ENCODE results near the gene GGCX. TPM values are rescaled to one million over a fixed set of nuclear protein-coding genes. Genes with fewer than 3 reads are reported as not detected.

The GGCX gene
- total RNA-seq, 1 donor from 2014 or later = 27.9 TPM

DNA sequence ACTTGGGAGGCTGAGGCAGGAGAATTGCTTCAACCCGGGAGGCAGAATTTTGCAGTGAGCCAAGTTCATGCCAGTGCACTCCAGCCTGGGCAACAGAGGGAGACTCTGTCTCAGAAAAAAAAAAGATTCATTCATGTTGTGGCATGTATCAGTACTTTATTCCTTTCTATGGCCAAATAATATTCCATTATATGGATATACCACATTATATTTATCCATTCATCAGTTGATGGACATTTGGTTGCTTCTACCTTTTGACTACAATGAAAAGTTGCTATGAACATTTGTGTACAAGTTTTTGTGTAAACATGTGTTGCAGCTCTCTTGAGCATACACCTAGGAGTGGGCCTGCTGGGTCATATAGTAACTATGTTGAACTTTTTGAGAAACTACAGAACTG lies 31.5 kb downstream of the GGCX start:
- H3K36me3 ChIP-seq (ENCODE audit: control insufficient read depth, insufficient read depth, low read length) = no peaks in the 10 kb centered on the region
- no peak overlapping the region for H3K4me3 ChIP-seq (ENCODE audit: low read depth, low read length)
- TF ChIP-seq, protein P1, sequence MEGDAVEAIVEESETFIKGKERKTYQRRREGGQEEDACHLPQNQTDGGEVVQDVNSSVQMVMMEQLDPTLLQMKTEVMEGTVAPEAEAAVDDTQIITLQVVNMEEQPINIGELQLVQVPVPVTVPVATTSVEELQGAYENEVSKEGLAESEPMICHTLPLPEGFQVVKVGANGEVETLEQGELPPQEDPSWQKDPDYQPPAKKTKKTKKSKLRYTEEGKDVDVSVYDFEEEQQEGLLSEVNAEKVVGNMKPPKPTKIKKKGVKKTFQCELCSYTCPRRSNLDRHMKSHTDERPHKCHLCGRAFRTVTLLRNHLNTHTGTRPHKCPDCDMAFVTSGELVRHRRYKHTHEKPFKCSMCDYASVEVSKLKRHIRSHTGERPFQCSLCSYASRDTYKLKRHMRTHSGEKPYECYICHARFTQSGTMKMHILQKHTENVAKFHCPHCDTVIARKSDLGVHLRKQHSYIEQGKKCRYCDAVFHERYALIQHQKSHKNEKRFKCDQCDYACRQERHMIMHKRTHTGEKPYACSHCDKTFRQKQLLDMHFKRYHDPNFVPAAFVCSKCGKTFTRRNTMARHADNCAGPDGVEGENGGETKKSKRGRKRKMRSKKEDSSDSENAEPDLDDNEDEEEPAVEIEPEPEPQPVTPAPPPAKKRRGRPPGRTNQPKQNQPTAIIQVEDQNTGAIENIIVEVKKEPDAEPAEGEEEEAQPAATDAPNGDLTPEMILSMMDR (IDR thresholded peaks at IDR 0.05; ENCODE audit: insufficient read depth, low read length, severe bottlenecking) = no peak
- no peak for FAIRE-seq
- H3K27me3 ChIP-seq (ENCODE audit: control insufficient read depth, insufficient read depth, low read length) = no peaks in the 10 kb centered on the region
- DNase-seq (ENCODE audit: low read depth) = no peak

DNA sequence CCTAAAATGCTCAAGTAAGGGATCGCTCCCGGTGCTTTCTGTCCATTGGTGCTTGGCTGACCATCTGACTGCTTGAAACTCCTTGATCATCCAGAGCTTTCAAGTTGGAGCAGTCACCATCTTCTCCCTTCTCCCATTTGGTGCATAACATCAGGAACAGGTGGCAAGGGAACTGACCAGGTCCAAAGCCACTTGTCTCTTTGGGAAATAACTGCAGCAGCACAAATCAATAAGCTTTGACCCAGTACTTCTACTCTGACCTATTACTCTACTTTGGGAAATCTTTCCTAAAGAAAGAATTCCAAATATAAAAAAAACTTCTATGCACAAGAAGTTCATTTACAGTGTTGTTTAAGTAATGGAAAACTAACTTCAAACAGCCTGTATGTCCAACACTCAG lies 32.9 kb downstream of the GGCX start:
- Histone ChIP-seq H3K4me3 (ENCODE audit: low read depth, low read length) (no peak overlapping the region), H3K36me3 (ENCODE audit: control insufficient read depth, insufficient read depth, low read length) (no peaks in the 10 kb centered on the region), H3K27me3 (ENCODE audit: control insufficient read depth, insufficient read depth, low read length) (no peaks in the 10 kb centered on the region)
- TF ChIP-seq, protein P1 (IDR thresholded peaks at IDR 0.05; ENCODE audit: insufficient read depth, low read length, severe bottlenecking) = no peak
- FAIRE-seq (no peak), DNase-seq (ENCODE audit: low read depth) (no peak)

DNA sequence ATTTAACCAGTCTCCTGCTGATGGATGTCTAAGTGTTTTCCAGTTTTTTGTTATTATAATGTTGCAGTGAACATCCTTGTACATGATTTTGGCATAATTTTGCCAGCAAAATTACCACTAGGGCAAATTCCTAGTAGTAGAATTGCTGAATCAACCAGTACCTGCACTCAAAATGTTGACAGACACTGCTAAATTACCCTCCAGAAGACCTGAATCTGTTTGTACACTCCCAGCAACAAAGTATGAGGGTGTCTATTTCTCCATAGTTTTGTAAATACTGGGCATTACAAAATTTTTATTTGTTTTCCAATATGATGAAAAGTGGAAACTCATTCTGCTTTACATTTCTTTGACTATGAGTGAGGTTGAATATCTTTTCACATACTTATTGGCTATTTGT lies 33.5 kb downstream of the GGCX start:
- FAIRE-seq (no peak), DNase-seq (ENCODE audit: low read depth) (no peak)
- Histone ChIP-seq H3K27me3 (ENCODE audit: control insufficient read depth, insufficient read depth, low read length) (no peaks in the 10 kb centered on the region), H3K36me3 (ENCODE audit: control insufficient read depth, insufficient read depth, low read length) (no peaks in the 10 kb centered on the region), H3K4me3 (ENCODE audit: low read depth, low read length) (no peak overlapping the region)
- TF ChIP-seq, protein P1 (IDR thresholded peaks at IDR 0.05; ENCODE audit: insufficient read depth, low read length, severe bottlenecking) = no peak

DNA sequence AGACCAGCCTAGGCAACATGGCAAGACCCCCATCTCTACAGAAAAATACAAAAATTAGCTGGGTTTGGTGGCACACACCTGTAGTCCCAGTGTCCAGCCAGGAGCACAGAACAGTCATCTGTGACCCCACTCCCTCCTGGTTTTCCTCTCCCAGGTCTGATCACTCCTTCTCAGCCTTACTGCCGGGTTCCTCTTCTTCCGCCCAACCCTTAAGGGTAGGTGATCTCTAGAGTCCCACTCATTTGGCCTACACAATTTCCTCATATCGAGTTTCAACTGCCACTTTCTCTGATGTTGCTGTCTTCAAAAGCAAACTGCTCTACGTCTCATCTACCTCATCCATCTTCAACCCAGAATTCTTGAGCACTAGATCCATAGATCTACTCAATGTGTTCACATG lies 35.7 kb downstream of the GGCX start:
- no peaks in the 10 kb centered on the region for H3K36me3 ChIP-seq (ENCODE audit: control insufficient read depth, insufficient read depth, low read length)
- no peak for FAIRE-seq
- no peak for DNase-seq (ENCODE audit: low read depth)
- TF ChIP-seq, protein P1 (IDR thresholded peaks at IDR 0.05; ENCODE audit: insufficient read depth, low read length, severe bottlenecking) = no peak
- no peak overlapping the region for H3K4me3 ChIP-seq (ENCODE audit: low read depth, low read length)
- no peaks in the 10 kb centered on the region for H3K27me3 ChIP-seq (ENCODE audit: control insufficient read depth, insufficient read depth, low read length)

DNA sequence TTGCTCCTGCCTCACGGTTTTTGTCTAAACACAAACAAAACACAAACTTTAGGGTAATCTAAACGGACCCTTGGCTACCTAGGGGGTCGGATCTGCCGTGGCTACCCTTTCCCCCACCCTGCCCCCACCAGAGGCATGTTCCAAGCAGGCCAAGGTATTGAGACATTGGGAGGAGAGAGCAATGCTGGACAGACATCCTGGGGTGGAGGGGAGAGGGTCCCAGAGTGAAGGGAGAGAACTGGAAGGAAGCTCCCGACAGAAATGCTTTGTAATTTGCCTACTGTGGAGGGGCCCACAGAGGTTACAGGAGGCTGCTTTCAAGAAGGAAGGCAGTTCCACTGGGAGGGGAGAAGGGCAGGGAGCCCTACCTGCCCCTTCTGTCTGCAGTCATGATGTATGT lies 36.3 kb downstream of the GGCX start:
- DNase-seq (ENCODE audit: low read depth) (no peak), FAIRE-seq (no peak)
- H3K27me3 ChIP-seq (ENCODE audit: control insufficient read depth, insufficient read depth, low read length) = no peaks in the 10 kb centered on the region
- TF ChIP-seq, protein P1 (IDR thresholded peaks at IDR 0.05; ENCODE audit: insufficient read depth, low read length, severe bottlenecking) = no peak
- no peaks in the 10 kb centered on the region for H3K36me3 ChIP-seq (ENCODE audit: control insufficient read depth, insufficient read depth, low read length)
- no peak overlapping the region for H3K4me3 ChIP-seq (ENCODE audit: low read depth, low read length)

DNA sequence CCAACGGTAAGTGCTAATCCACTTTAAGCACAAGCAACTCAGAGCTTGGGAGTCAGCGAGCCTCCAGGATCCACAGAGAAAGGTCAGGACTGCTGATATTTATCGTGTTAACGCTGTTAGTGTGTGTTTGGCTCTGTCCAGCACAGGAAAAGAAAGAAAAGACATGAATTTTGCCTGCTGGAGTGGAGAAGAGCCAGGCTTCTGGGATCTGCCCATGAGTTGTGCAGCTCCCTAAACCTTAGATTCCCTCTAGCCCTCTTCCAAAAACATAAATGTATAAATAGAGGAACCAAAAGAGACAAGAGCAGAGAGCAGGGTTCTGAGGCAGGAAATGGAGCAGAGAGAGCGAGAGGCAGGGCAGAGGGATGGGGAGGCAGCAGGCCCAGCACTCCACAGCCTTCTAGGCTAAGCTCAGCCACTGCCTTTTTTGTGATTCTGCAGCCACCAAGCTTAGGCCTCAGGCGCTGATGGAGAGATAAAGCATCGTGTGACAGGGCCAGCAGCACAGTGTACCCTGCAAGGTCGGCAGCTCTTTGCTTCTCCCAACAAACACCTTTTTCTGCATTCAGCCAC lies 36.9 kb downstream of the GGCX start:
- H3K4me3 ChIP-seq (ENCODE audit: low read depth, low read length) = no peak overlapping the region
- H3K36me3 ChIP-seq (ENCODE audit: control insufficient read depth, insufficient read depth, low read length) = no peaks in the 10 kb centered on the region
- H3K27me3 ChIP-seq (ENCODE audit: control insufficient read depth, insufficient read depth, low read length) = no peaks in the 10 kb centered on the region
- FAIRE-seq (no peak), DNase-seq (ENCODE audit: low read depth) (no peak)
- TF ChIP-seq, protein P1 (IDR thresholded peaks at IDR 0.05; ENCODE audit: insufficient read depth, low read length, severe bottlenecking) = no peak
